Left ventricle myocardium superior (tissue), 1 donor: Measurements from ENCODE around the gene INPP5E. TPM values are rescaled to one million over a fixed set of nuclear protein-coding genes. Genes with fewer than 3 reads are reported as not detected.

Experiments used
- ATAC-seq: fragments of 200-7000 bp; cut with Tn5 transposase; one replicate; pipeline ENCODE4 v1.9.1; 2020; ENCODE audit warnings: mild to moderate bottlenecking, moderate library complexity
- DNase-seq: peaks from one replicate; pipeline ENCODE4 v3.0.0-alpha.2; 2020
- intact Hi-C: fragments of 100-400 bp; cut with micrococcal nuclease; formaldehyde crosslinking; loops from one replicate; pipeline ENCODE4 v1.11.0; 2022
- total RNA-seq: library from RNA; stranded (reverse); fragmentation: NEBNext Ultra II Directional; extraction: Animal tissue kit (Norgen Biotek cat#: 25700); gene quantifications from one replicate; pipeline ENCODE4 v1.2.1, GENCODE V29; 2021
- donor health status: DM: no; HTN: yes; CAD: no; lungs with severe emphysema.

Gene INPP5E
- total RNA-seq, 1 donor from 2014 or later: 12.1 TPM

GRCh38 chr9:136397643-136398042 lies 42.0 kb downstream of the INPP5E start:
- no peak for ATAC-seq
- no peak for DNase-seq
- intact Hi-C loops: no loop called here

GRCh38 chr9:136396219-136396515 lies 43.5 kb downstream of the INPP5E start:
- intact Hi-C loops: no loop called here
- ATAC-seq: no peak
- no peak for DNase-seq

GRCh38 chr9:136395345-136396218 lies 44.1 kb downstream of the INPP5E start:
- ATAC-seq (no peak), DNase-seq (no peak)
- intact Hi-C loops: no loop called here

GRCh38 chr9:136395020-136395340 lies 44.7 kb downstream of the INPP5E start:
- ATAC-seq: no peak
- DNase-seq: no peak
- intact Hi-C loops: no loop called here

- ATAC-seq: no peak
These were observed 45.2 kb downstream of the INPP5E start for GRCh38 chr9:136394312-136395019.

GRCh38 chr9:136393531-136393930 lies 46.1 kb downstream of the INPP5E start:
- intact Hi-C loops: no loop called here
- DNase-seq (no peak), ATAC-seq (no peak)

More at GRCh38 chr9:136394312-136395019, 45.2 kb downstream of the INPP5E start:
- DNase-seq: no peak
- intact Hi-C loops: no loop called here

- DNase-seq (no peak), ATAC-seq (no peak)
- intact Hi-C loops: no loop called here
These were observed 46.9 kb downstream of the INPP5E start for GRCh38 chr9:136392538-136393449.

GRCh38 chr9:136391737-136392537 lies 47.7 kb downstream of the INPP5E start:
- no peak for ATAC-seq
- DNase-seq: no peak
- intact Hi-C loops: no loop called here

- intact Hi-C loops: no loop called here
- no peak for ATAC-seq
- DNase-seq: no peak
These were observed 50.2 kb downstream of the INPP5E start for GRCh38 chr9:136389396-136389795.

GRCh38 chr9:136387217-136387616 lies 52.4 kb downstream of the INPP5E start:
- intact Hi-C loops: no loop called here
- ATAC-seq (no peak), DNase-seq (no peak)

- DNase-seq: no peak
These were observed 53.6 kb downstream of the INPP5E start for GRCh38 chr9:136386018-136386417.

GRCh38 chr9:136385015-136385414 lies 54.6 kb downstream of the INPP5E start:
- DNase-seq (no peak), ATAC-seq (no peak)
- intact Hi-C loops: no loop called here

More at GRCh38 chr9:136386018-136386417, 53.6 kb downstream of the INPP5E start:
- ATAC-seq: no peak
- intact Hi-C loops: no loop called here

GRCh38 chr9:136383436-136383835 lies 56.2 kb downstream of the INPP5E start:
- intact Hi-C loops: no loop called here
- DNase-seq: no peak
- ATAC-seq: no peak

- intact Hi-C loops: no loop called here
- DNase-seq: no peak
- ATAC-seq: no peak
These were observed 57.6 kb downstream of the INPP5E start for GRCh38 chr9:136381966-136382513.

GRCh38 chr9:136381311-136381710 lies 58.3 kb downstream of the INPP5E start:
- peak; percentile 80 for DNase-seq
- peak; percentile 84 for ATAC-seq
- intact Hi-C loops: no loop called here

GRCh38 chr9:136380381-136380780 lies 59.3 kb downstream of the INPP5E start:
- ATAC-seq: no peak
- DNase-seq: no peak
- intact Hi-C loops: no loop called here

- intact Hi-C loops: no loop called here
- DNase-seq (no peak), ATAC-seq (no peak)
These were observed 59.8 kb downstream of the INPP5E start for GRCh38 chr9:136379891-136380290.

- intact Hi-C loops: no loop called here
- no peak for ATAC-seq
These were observed 60.2 kb downstream of the INPP5E start for GRCh38 chr9:136379401-136379800.

GRCh38 chr9:136379003-136379287 lies 60.7 kb downstream of the INPP5E start:
- ATAC-seq: no peak
- intact Hi-C loops: no loop called here
- DNase-seq: no peak

More at GRCh38 chr9:136379401-136379800, 60.2 kb downstream of the INPP5E start:
- no peak for DNase-seq
